DMS153 treated with DMSO at 0.1 percent for 48 hours (cell line): Measurements from ENCODE around the gene INTS1.

ENCODE experiments used
- DNase-seq: peaks from one replicate; lab custom pipeline; 2025; ENCODE audit not compliant: unreplicated experiment; lab: John Stamatoyannopoulos, UW

INTS1 gene

DNA sequence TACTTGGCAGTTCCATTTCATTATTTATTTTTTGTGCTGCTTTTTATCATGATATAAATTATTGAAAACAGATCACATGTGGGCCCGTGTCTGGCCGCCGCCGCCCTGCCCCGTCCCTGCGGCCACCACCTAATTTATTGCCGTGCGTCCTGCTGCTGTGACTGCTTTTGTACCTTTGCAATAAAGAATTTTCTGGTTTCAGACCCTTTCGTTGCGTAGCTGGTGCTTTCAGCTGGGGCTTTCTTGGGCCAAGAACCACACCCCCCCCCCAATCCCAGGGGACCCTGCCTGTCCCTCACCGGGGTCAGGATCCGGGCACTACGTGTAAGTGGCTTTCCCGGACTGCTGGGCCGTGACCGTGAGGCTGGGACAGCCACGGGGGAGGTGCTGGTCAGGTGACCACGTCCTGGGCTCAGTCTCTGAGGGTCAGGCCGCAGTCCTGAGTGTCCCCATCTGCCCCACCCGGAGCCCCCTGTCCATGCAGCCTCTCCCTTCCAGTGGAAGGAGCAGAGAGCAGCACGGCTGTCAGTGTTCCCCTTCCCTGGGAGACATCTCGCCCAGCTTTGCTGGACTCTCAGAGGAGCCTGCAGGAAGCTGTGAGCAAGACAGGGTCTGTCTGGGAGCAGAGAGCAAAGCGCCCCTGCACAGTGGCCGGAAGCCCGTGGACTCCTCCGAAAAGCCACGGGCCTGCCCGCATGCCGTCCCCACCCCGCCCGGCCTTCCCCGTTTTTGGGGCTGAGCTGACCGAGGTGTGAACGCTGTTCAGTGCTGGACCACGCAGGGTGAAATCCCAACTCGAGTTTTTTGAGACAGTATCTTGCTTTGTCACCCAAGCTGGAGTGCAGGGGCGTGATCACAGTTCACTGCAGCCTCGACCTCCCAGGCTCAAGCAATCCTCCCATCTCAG lies 38.9 kb upstream of the INTS1 start:
- DNase-seq: no peak

DNA sequence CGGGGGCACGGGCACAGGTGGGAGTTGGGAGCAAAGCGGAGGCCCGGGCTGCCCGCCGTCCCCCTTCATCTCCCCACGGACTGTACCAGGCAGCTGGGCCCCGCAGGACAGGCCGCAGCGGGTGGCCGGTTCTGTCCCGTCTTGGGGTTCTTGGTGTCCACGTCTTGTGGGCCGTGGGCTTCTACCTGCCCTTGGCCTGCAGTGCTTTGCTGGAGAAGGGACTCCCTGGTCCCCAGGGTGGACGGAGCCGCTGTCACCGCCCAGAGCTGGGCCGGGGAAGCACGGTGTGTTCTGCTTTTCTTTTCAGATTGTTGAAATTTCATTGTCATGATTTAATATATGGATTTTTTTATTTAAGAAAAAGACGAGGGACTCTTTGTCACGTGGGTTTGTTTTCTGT lies 38.1 kb upstream of the INTS1 start:
- no peak for DNase-seq

DNA sequence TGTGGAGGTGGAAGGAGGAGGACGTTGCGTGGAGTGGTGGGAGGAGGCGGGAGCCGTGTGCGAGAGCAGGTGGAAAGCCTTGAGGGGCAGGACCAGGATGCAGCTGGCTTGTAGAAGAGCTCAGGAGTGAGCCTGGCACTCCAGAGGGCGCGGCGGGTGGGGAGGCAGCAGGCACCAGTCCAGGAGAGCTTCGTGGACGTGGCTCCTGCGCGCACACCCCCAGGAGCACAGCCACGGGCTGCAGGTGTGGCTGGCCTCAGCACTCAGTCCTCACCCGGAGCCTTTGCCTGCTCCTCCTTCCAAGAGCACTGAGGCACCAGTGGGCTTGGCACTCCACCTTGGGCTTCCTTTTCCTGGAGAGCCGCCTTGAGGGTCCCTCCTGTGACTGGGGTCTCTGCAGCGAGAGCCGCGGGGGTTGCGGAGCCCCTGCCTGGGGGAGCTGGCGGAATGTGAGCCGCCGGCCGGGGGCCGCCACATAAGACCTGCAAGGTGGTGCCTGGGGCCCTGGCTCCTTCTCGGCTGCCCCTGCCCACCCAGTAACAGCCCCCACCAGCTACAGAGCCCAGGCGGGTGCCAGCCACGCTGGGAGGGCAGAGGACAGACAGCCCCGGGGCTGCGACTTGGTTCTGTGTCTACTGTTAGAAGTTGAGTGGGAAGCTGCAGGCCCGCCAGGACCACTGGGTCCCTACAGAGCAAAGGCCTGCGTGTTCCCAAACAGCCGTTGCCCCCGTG lies 37.4 kb upstream of the INTS1 start:
- DNase-seq: no peak

DNA sequence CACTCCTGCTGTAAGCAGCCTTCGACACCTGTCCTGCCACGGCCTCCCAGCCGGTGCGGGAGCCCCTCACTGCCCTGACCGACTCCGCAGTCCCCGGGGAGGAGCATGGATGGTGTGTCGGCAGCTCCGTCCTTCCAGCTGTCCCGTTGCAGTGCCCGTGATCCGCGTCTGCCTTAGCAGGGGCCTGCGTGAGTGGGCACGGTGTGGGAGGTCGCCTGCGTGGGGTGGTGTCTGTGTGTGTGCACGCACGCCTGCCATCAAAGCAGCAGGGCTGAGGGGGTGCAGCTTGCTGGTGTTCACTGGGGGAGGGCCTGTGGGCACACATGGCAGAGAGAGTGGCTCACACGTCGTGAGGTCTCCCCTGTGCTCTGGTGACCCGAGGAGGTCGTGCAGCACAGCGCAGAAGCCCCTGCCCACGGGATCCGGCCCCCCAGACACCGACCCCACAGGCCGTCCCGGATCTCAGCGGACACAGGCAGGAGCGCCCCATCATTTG lies 36.6 kb upstream of the INTS1 start:
- DNase-seq: no peak

DNA sequence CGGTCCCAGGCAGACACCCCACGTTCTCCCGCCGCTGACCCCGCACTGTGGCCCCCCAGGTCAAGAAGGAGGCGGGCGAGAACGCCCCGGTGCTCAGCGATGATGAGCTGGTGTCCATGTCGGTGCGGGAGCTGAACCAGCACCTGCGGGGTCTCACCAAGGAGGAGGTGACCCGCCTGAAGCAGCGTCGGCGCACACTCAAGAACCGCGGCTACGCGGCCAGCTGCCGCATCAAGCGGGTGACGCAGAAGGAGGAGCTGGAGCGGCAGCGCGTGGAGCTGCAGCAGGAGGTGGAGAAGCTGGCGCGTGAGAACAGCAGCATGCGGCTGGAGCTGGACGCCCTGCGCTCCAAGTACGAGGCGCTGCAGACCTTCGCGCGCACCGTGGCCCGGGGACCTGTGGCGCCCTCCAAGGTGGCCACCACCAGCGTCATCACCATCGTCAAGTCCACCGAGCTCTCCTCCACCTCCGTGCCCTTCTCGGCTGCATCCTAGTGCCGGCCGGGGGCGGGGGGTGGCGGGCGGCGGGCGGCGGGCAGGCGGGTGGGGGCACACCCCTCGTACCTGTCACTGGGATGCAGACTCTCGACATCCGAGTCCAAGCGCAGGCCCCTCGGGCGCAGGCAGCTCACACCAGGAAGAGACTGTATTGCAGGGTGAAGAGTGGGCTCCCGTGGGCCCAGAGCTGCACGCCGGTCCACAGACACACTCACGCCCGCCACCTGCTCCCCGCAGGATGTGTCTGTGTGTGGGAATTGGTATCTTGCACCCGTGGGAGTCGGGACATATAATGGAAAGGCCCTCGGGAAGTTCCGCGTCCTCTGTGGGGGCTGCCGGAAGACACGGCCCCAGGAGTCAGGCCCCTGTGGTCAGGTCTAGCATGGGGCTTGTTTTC lies 35.9 kb upstream of the INTS1 start:
- no peak for DNase-seq

DNA sequence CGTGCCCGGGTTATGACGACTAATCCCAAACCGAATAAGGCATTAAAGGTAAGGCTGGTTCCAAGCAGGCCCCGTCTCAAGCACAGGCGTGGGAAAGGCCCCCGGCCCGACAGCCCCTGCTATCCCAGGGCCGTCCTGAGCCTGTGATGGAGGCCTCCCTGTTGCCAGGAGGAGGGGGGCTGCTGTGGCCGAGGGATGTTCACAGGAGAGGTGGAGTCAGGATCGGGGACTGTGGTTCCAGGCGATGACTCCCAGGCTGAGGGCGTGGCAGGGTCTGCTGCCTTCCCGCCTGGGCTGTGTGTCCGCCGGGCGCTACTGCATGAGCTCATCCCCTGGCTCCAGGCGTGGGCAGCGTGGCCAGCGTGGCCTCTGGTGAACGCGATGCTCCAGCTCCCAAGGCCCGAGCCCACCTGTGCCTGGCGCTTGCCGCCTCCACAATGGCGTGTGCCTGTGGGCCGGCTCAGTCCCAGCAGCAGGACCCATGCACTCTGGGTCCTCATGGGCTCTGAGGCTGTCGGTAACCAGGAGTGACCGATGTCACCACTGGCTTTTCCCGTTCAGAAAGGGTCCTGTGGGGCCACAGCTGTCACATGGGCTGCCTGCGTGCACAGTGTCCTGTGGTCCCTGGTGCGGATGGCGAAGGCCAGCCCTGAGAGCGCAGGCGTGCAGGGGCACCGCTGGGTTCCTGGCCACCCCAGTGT lies 35.1 kb upstream of the INTS1 start:
- DNase-seq: no peak

DNA sequence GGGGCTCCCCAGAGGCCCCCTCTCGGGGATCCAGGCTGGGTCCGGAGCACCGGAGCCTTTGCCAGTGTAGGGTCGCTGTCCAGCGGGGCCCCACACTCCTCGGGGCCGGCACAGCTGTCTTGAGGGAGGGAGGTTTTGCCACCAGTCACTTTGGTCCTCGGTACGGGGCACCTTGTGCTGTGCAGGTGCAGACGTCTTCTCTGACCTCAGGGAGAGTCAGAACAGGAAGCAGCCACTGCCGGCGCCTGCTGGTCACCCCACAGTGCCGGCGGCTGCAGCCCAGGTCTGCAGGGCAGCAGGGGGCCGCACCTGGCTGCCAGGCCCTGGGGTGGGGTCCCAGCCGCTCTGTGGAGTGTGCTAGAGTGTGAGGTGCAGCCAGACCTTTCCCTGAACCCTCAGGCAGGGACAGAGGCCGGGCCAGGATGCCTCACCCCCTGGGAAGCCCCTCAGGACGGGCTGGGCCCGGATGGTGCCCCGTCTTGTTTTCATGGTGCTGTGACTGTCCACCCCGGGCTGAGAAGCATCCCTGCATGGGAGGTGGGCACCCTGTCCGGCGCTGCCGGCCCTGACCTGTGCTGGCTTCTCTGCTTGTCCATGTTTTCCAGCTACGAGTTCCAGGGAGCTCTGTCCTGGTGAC lies 34.5 kb upstream of the INTS1 start:
- DNase-seq: no peak

DNA sequence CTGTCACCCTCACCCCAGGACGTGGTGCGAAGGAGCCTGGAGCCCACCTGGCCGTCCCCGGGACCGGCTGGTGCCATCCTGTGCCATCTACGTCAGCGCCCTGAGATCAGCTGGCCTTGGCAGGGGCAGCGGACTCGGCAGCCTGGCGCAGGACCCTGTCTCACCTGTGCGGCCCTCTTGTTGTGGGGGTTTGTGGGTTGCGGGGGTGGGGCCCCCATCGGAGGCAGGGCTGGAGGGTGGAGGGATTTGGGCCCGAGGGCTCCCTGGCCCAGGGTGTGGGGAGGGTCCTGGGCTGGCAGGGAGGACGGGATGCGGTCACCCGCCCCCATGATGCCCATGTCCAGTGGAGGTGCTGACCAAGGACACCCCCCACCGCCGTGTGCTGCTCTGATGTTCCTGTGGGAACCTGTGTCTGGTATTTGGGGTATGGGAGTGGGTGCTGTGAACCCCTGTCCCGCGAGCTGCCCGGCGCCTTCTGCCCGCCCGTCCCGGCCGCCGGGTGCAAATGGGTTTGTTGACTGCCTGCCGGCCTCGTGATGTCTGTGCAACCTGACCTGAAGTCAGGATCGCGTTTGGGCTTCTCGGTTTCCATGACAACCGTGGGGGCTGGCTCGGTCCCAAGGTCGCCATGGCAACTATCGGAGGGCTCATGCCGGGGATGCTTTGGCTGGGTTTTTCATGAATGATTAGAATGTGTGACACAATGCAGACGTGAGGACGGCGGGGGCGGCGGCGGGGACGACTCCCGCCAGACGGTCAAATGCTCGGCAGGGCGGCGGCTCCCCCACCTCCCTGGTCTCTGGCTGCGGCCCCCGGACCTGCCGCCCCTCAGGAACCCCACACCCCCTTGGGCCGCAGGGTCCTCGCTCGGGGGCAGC lies 33.6 kb upstream of the INTS1 start:
- DNase-seq: no peak

DNA sequence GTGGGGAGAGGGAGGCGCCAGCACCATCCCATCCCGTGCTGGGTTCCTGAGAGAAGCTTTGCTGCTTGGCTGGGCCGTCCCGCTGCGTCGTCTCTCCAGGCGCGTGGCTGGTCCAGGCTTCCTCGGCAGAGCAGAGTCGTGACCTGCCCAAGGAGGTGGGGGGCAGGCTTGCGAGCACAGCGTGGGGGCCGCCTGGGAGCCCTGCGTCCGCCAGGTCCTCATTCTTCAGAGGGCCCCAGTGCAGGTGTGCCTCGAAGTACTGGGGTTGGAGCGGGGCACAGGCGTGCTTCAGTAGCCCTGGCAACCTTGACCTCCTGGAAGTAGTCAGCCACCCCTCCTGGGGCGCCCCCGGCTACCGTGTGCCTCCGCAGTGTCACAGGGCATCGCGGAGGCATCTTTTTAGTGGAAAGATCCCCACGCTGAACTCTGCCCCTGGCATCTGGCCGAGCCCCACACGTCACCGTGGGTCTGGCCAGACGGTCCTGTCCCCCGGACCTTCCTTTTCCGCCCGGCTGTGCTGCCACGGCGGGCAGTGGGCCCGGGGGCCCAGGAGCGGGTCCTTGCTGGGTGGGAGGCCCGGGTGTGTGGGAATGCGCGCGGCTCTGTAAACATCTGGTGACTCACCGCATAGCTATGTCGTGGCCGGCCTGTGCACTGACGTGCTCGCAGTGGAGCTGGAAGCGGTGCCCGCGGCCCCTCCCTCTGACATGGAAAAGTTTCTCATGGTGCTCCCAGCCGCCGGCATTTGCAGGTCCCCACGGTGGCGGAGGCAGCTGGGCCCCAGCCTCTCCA lies 32.8 kb upstream of the INTS1 start:
- no peak for DNase-seq

DNA sequence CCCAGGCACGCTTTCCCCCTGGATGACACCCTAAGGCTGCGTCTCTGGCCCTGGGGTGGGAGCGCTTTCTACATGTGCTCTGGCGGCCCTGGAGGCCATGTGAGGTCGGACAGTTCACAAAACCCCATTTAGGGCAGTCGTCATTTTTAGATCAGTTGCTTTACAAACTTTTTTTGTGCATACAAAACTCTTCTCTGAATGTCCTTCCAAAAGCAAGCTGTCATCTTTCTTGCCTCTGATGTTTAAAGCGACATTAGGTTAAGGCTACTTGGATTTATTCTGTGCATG lies 32.2 kb upstream of the INTS1 start:
- DNase-seq: no peak

DNA sequence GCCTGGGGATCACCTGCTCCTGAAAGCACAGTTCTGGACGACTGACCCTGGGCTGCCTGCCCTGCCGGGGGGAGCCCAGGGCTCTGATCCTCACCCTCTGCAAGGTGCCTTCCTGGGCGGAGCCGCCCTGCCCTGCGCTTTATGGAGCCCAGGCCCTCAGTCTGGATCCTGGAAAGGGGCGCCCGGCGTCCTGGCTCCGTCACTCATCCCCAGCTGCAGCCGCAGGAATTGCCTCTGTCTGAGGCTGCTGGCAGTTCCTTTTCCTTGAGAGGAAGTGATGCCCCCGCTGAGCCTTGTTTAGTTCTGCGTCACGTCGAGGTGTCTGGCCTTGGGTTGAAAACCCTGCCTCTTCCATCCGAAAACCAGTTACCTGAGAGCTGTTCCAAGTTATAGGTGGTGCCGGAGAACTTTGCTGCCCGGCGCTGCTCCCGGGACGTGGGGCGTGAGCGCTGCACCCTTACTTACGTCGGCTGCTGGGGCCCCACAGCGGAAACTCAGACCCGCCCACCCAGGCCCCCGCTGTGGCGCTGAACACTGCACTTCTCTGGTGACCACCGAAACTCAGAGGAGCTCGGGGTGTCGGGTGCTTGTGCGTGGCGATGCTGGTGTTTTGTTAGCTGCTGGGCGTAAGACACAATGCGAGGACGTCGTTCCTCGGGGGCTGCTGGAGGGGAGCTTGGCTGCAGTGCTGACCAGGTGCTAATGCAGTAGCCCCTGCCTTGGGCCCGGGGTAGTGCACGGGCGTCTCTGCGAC lies 31.7 kb upstream of the INTS1 start:
- DNase-seq: no peak

DNA sequence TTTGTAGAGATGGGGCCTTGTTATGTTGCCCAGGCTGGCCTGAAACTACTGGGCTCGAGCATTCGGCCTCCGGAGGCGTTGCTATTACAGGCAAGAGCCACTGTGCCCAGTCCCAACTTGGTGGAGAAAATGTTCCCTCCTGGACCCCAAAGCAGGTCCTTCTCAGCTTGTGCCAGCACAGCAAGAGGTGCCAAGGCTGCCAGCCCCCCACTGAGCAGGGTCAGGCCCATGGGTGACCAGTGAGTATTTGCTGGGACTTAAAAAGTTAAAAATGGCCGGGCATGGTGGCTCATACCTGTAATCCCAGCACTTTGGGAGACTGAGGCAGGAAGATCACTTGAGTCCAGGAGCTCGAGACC lies 30.9 kb upstream of the INTS1 start:
- no peak for DNase-seq

DNA sequence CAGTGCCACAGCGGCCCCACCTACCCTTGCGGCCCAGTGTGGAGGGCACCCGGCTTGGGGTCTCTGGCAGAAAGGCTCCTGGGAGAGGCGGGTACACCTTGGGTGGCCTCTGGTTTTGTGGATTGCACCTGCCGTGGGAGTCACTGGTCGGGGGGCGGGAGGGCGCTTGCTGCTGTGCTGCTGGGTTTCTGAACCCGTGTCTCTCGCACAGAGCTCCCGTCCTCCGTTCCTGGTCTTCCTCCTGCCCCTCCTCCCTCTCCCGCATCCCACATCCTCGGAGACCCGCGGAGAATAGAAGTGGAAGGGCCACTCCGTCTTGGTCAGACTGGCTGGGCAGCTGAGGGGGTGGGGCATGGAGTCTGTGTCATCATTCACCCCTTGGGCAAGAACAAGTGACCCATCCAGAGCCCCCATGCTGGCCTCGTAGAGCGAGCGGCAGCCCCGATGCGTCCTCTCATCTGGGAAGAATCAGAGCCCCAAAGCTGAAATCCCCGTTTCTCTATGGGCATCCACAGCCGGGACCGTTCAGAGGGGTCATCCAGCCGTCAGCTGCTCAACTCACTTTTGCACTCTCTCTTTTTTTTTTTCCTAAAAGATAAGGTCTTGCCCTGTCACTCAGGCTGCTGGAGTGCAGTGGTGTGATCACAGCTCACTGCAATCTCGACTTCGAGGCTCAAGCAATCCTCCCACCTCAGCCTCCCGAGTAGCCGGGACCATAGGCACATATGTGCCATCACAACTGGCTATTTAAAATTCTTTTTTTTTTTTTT lies 30.3 kb upstream of the INTS1 start:
- no peak for DNase-seq

DNA sequence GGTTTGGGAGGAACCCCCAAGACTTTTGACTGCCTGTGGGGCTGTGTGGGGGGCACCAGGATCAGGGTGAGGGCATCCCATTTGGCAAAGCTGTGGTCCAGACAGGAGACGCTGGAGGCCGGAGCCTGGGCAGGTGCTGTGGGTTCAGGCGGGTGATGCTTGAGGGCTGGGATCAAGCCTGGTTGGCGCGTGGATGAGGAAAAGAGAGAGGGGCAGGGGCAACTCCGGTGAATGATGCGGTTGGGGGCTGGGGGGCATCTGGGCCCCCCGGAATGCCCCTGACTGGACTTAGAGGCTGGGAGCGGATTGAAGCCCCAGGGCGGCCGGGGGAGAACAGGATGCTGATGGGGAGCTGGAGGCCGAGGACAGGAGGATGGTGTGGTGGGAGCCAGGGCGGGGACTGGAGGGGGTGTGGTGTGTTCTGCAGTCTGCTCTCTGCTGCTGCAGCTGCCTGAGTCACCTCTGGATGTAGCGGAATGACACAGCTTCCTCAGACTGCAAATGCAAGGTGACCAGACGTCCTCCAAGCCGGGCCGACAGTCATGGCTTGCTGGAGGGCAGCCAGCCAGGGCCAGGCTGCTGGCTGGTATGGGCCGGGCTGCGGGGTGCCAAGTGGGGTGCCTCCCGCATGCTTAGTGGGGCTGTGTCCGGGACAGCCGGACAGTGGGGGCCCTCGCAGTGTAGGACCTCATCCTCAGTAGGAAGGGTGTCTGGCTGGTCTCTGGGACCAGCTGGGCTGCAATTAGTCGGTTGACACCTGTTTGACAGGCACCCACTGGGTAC lies 29.5 kb upstream of the INTS1 start:
- no peak for DNase-seq

DNA sequence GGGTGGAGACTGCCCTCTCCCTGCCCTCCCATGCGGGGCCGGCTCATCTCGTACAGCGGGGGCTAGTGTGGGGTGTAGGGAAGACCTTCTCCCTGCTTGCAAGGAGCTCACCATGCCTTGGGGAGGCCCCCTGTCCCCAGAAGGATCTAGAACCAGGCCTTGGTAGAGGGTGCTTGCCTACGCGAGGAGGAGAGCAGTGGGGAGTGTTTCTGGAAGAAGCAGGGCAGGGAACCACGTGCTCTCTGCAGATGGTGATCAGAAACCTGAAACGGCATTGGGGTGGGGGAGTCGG lies 29.0 kb upstream of the INTS1 start:
- no peak for DNase-seq

DNA sequence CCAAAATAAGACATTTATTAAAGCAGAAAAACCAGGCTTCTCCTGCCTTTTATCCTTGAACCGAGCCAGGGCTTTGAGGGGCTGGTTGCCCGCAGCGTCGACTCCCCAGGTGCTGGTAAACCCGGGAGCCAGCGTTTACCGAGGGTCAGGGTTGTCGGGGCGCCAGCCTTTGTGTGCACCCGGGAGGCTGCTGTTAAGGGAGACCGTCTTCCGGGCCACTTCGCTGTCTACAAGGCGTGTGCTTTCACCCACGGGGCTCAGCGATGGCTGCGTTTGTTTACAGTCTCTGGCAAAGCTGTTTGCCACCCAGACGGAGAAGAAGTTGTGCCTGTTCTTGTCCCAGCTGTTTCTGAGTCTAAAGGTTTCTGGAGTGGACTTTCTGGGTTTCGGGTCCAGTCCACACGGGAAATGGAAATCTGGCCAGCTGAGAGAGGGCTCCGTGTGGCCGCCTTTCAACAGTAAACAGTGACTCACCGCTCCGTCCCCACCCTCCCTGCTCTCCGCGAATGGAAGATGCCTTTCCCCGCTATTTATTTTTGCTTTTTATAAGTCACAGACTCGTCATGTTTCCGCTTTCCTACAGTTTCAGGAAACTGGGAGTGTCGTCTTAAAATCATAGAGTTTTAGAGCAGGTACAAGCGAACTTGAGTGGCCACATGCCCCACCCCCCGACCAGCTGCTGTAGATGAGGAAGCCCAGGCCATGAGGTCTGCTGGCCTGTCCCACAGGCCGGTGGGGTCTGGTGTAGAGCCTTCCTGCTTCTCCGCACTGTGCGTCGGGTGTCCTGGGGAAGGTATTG lies 28.5 kb upstream of the INTS1 start:
- DNase-seq: peak; percentile 64
